ENCODE data around the gene MSH2. TPM values are rescaled to one million over a fixed set of nuclear protein-coding genes. Genes with fewer than 3 reads are reported as not detected.

Gene MSH2
- total and polyA plus RNA-seq, 10 donors: 7.1 to 19.4 (median 15.5) TPM

GRCh38 chr2:47373747-47374146, 29.2 kb upstream of the MSH2 start:
- H3K9me3 ChIP-seq: no peaks in the 10 kb centered on the region
- peaks cover 0 to 26% (median 16%) of the 10 kb centered on the region in 7 donors for H3K27me3 ChIP-seq (replicated peaks in 1 of 7)
- H3K27ac ChIP-seq: no peak overlapping the region
- intact Hi-C loops (cut with DNase I; ENCODE audit: low total_unique reads): no loop called here
- DNase-seq: no peak
- no peaks in the 10 kb centered on the region for H3K36me3 ChIP-seq
- no peak for TF ChIP-seq POLR2A (IDR thresholded peaks at IDR 0.05)
- no peak for TF ChIP-seq CTCF (IDR thresholded peaks at IDR 0.05 in 8 of 11, conservative IDR thresholded peaks at IDR 0.05 in 3 of 11)
- TF ChIP-seq POLR2AphosphoS5 (IDR thresholded peaks at IDR 0.05): no peak
- peaks cover 0 to 16% (median 14%) of the 10 kb centered on the region in 6 donors for H3K4me1 ChIP-seq
- H3K4me3 ChIP-seq: no peak overlapping the region
- WGBS, 5 donors: 70 to 89% (median 81%) methylated on average over 5 of the region's 5 CpGs

GRCh38 chr2:47375307-47375706, 27.6 kb upstream of the MSH2 start:
- H3K27ac ChIP-seq: no peak overlapping the region
- WGBS, 5 donors: 85 to 97% (median 93%) methylated on average over 1 of the region's 1 CpG
- no peak for TF ChIP-seq CTCF (IDR thresholded peaks at IDR 0.05 in 8 of 11, conservative IDR thresholded peaks at IDR 0.05 in 3 of 11)
- no peak for TF ChIP-seq POLR2AphosphoS5 (IDR thresholded peaks at IDR 0.05)
- no peak for TF ChIP-seq POLR2A (IDR thresholded peaks at IDR 0.05)
- H3K9me3 ChIP-seq: no peaks in the 10 kb centered on the region
- peaks cover 0 to under 1% (median 0%) of the 10 kb centered on the region in 6 donors for H3K4me1 ChIP-seq
- H3K4me3 ChIP-seq: no peak overlapping the region
- intact Hi-C loops (cut with DNase I; ENCODE audit: low total_unique reads): no loop called here
- no peak for DNase-seq
- no peaks in the 10 kb centered on the region for H3K36me3 ChIP-seq
- peaks cover 0 to 15% (median under 1%) of the 10 kb centered on the region in 7 donors for H3K27me3 ChIP-seq (replicated peaks in 1 of 7)

GRCh38 chr2:47379384-47379783, 23.6 kb upstream of the MSH2 start:
- H3K27ac ChIP-seq: no peak overlapping the region
- WGBS, 5 donors: 69 to 88% (median 77%) methylated on average over 3 of the region's 3 CpGs
- intact Hi-C loops (cut with DNase I; ENCODE audit: low total_unique reads): no loop called here
- H3K27me3 ChIP-seq (replicated peaks in 1 of 7): peaks cover 0 to 5% (median 0%) of the 10 kb centered on the region in 7 donors
- no peak for DNase-seq
- TF ChIP-seq POLR2AphosphoS5 (IDR thresholded peaks at IDR 0.05) (no peak), CTCF (IDR thresholded peaks at IDR 0.05 in 8 of 11, conservative IDR thresholded peaks at IDR 0.05 in 3 of 11) (no peak), POLR2A (IDR thresholded peaks at IDR 0.05) (no peak)
- no peak overlapping the region for H3K4me3 ChIP-seq
- H3K36me3 ChIP-seq: no peaks in the 10 kb centered on the region
- no peaks in the 10 kb centered on the region for H3K9me3 ChIP-seq
- H3K4me1 ChIP-seq: no peaks in the 10 kb centered on the region

- 83 to 91% (median 90%) methylated on average over 1 of the region's 1 CpG for WGBS, 5 donors
- no peak overlapping the region for H3K4me3 ChIP-seq
- no peak for DNase-seq
- intact Hi-C loops (cut with DNase I; ENCODE audit: low total_unique reads): no loop called here
- no peaks in the 10 kb centered on the region for H3K9me3 ChIP-seq
- peaks cover 0 to 5% (median 0%) of the 10 kb centered on the region in 7 donors for H3K27me3 ChIP-seq (replicated peaks in 1 of 7)
- no peaks in the 10 kb centered on the region for H3K4me1 ChIP-seq
- no peak overlapping the region for H3K27ac ChIP-seq
- H3K36me3 ChIP-seq: no peaks in the 10 kb centered on the region
- TF ChIP-seq CTCF (IDR thresholded peaks at IDR 0.05 in 8 of 11, conservative IDR thresholded peaks at IDR 0.05 in 3 of 11) (no peak), POLR2AphosphoS5 (IDR thresholded peaks at IDR 0.05) (no peak), POLR2A (IDR thresholded peaks at IDR 0.05) (no peak)
Measured at GRCh38 chr2:47381408-47381807, 21.5 kb upstream of the MSH2 start.

All from spleen (tissue), 11 donors.